ENCODE data around the gene ASTL. TPM values are rescaled to one million over a fixed set of nuclear protein-coding genes. Genes with fewer than 3 reads are reported as not detected.

ASTL gene
- total RNA-seq, 1 donor from 2014 or later = not detected

- H3K27me3 Mint-ChIP-seq (ENCODE audit: unreplicated experiment) = peaks cover 11% of the 10 kb centered on the region
- peaks cover 10% of the 10 kb centered on the region for H3K9me3 Mint-ChIP-seq (ENCODE audit: unreplicated experiment)
- peaks cover 26% of the 10 kb centered on the region for H3K4me1 Mint-ChIP-seq (ENCODE audit: low read depth, unreplicated experiment)
- DNase-seq = peak; percentile 58
- H3K27ac Mint-ChIP-seq (ENCODE audit: unreplicated experiment) = peak overlapping the region; percentile 38
- no peaks in the 10 kb centered on the region for H3K36me3 Mint-ChIP-seq (ENCODE audit: unreplicated experiment)
- H3K4me3 Mint-ChIP-seq (ENCODE audit: unreplicated experiment) = peak overlapping the region; percentile 25
- no peak for TF ChIP-seq CTCF (IDR thresholded peaks at IDR 0.05; ENCODE audit: partially characterized antibody, unreplicated experiment)
These were observed 10.3 kb upstream of the ASTL start for GRCh38 chr2:96148410-96149217.

- Mint-ChIP-seq H3K4me3 (ENCODE audit: unreplicated experiment) (no peak overlapping the region), H3K4me1 (ENCODE audit: low read depth, unreplicated experiment) (peaks cover 20% of the 10 kb centered on the region), H3K9me3 (ENCODE audit: unreplicated experiment) (peaks cover 8% of the 10 kb centered on the region), H3K36me3 (ENCODE audit: unreplicated experiment) (no peaks in the 10 kb centered on the region), H3K27ac (ENCODE audit: unreplicated experiment) (peak overlapping the region; percentile 33), H3K27me3 (ENCODE audit: unreplicated experiment) (peaks cover 11% of the 10 kb centered on the region)
- TF ChIP-seq CTCF (IDR thresholded peaks at IDR 0.05; ENCODE audit: partially characterized antibody, unreplicated experiment) = no peak
- DNase-seq = no peak
These were observed 9.4 kb upstream of the ASTL start for GRCh38 chr2:96147593-96148201.

GRCh38 chr2:96146881-96147592 is 8.7 kb upstream of the ASTL start:
- Mint-ChIP-seq H3K36me3 (ENCODE audit: unreplicated experiment) (no peaks in the 10 kb centered on the region), H3K27me3 (ENCODE audit: unreplicated experiment) (peaks cover 9% of the 10 kb centered on the region), H3K27ac (ENCODE audit: unreplicated experiment) (no peak overlapping the region), H3K4me3 (ENCODE audit: unreplicated experiment) (no peak overlapping the region), H3K9me3 (ENCODE audit: unreplicated experiment) (peaks cover 6% of the 10 kb centered on the region), H3K4me1 (ENCODE audit: low read depth, unreplicated experiment) (peaks cover 16% of the 10 kb centered on the region)
- no peak for DNase-seq
- no peak for TF ChIP-seq CTCF (IDR thresholded peaks at IDR 0.05; ENCODE audit: partially characterized antibody, unreplicated experiment)

- H3K36me3 Mint-ChIP-seq (ENCODE audit: unreplicated experiment) = no peaks in the 10 kb centered on the region
- no peak for TF ChIP-seq CTCF (IDR thresholded peaks at IDR 0.05; ENCODE audit: partially characterized antibody, unreplicated experiment)
- H3K27ac Mint-ChIP-seq (ENCODE audit: unreplicated experiment) = no peak overlapping the region
- H3K4me1 Mint-ChIP-seq (ENCODE audit: low read depth, unreplicated experiment) = peaks cover 12% of the 10 kb centered on the region
- DNase-seq = no peak
- H3K4me3 Mint-ChIP-seq (ENCODE audit: unreplicated experiment) = no peak overlapping the region
- H3K9me3 Mint-ChIP-seq (ENCODE audit: unreplicated experiment) = peaks cover 3% of the 10 kb centered on the region
- H3K27me3 Mint-ChIP-seq (ENCODE audit: unreplicated experiment) = peaks cover 9% of the 10 kb centered on the region
These were observed 8.0 kb upstream of the ASTL start for GRCh38 chr2:96146153-96146880.
